NCI-H2227 (cell line): ENCODE data around the gene EPHA3.

Experiments used
- DNase-seq: peaks from one replicate; lab custom pipeline; 2025; ENCODE audit not compliant: unreplicated experiment; lab: John Stamatoyannopoulos, UW

EPHA3 gene

GRCh38 chr3:89144080-89144479, 36.7 kb downstream of the EPHA3 start:
- no peak for DNase-seq

GRCh38 chr3:89145995-89146394, 38.6 kb downstream of the EPHA3 start:
- DNase-seq, result no peak

GRCh38 chr3:89154416-89154815, 47.0 kb downstream of the EPHA3 start:
- DNase-seq, result no peak

GRCh38 chr3:89155811-89156210, 48.4 kb downstream of the EPHA3 start:
- DNase-seq, result no peak

- no peak for DNase-seq
Measured at GRCh38 chr3:89157575-89157974, 50.2 kb downstream of the EPHA3 start.

GRCh38 chr3:89159605-89160004, 52.2 kb downstream of the EPHA3 start:
- DNase-seq, result no peak

GRCh38 chr3:89164774-89165173, 57.4 kb downstream of the EPHA3 start:
- no peak for DNase-seq

- DNase-seq, result no peak
Measured at GRCh38 chr3:89165636-89166263, 58.3 kb downstream of the EPHA3 start.

GRCh38 chr3:89171687-89172545, 64.5 kb downstream of the EPHA3 start:
- no peak for DNase-seq

GRCh38 chr3:89173546-89173945, 66.1 kb downstream of the EPHA3 start:
- no peak for DNase-seq

- no peak for DNase-seq
Measured at GRCh38 chr3:89179355-89180001, 72.1 kb downstream of the EPHA3 start.

GRCh38 chr3:89180334-89180733, 72.9 kb downstream of the EPHA3 start:
- no peak for DNase-seq

- DNase-seq, result no peak
Measured at GRCh38 chr3:89182056-89182455, 74.6 kb downstream of the EPHA3 start.

- no peak for DNase-seq
Measured at GRCh38 chr3:89184151-89184995, 77.0 kb downstream of the EPHA3 start.

- DNase-seq, result no peak
Measured at GRCh38 chr3:89186456-89186855, 79.0 kb downstream of the EPHA3 start.

- no peak for DNase-seq
Measured at GRCh38 chr3:89198591-89198990, 91.2 kb downstream of the EPHA3 start.

GRCh38 chr3:89212619-89213018, 105.2 kb downstream of the EPHA3 start:
- no peak for DNase-seq

GRCh38 chr3:89216016-89216739, 108.8 kb downstream of the EPHA3 start:
- no peak for DNase-seq

- DNase-seq, result no peak
Measured at GRCh38 chr3:89217148-89217685, 109.8 kb downstream of the EPHA3 start.

GRCh38 chr3:89221924-89222323, 114.5 kb downstream of the EPHA3 start:
- DNase-seq, result no peak
